Smooth muscle cell (in vitro differentiated cells): ENCODE measurements around the gene SH3PXD2A. TPM values are rescaled to one million over a fixed set of nuclear protein-coding genes. Genes with fewer than 3 reads are reported as not detected.

Experiments
- DNase-seq: peaks from one replicate; lab custom pipeline; 2025; ENCODE audit not compliant: unreplicated experiment; lab: John Stamatoyannopoulos, UW
- H2AFZ ChIP-seq: fragments of 200-600 bp; sonication (generic); 2 replicates; pipeline ENCODE4 v1.6.0; 2016; ENCODE audit warnings: antibody characterized with exemption, low read depth, mild to moderate bottlenecking
- H3F3A ChIP-seq: fragments of 200-600 bp; sonication (generic); 2 replicates; pipeline ENCODE4 v1.6.0; 2017; ENCODE audit warnings: antibody characterized with exemption, low read depth
- H3K27ac ChIP-seq: fragments of 200-600 bp; sonication (generic); 2 replicates; pipeline ENCODE4 v1.5.1; 2016; ENCODE audit warnings: low read depth, mild to moderate bottlenecking
- H3K27me3 ChIP-seq: fragments of 200-600 bp; sonication (generic); 2 replicates; pipeline ENCODE4 v1.6.1; 2016; ENCODE audit warnings: low read depth, mild to moderate bottlenecking
- H3K36me3 ChIP-seq: fragments of 200-600 bp; sonication (generic); 2 replicates; pipeline ENCODE4 v1.5.1; 2016; ENCODE audit warnings: low read depth
- H3K4me1 ChIP-seq: fragments of 200-600 bp; sonication (generic); 2 replicates; pipeline ENCODE4 v1.5.1; 2016; ENCODE audit warnings: low read depth
- H3K4me2 ChIP-seq: fragments of 200-600 bp; sonication (generic); 2 replicates; pipeline ENCODE4 v1.6.0; 2016; ENCODE audit warnings: mild to moderate bottlenecking
- H3K4me3 ChIP-seq: fragments of 200-600 bp; sonication (generic); 2 replicates; pipeline ENCODE4 v1.5.1; 2016; ENCODE audit warnings: mild to moderate bottlenecking
- H3K79me2 ChIP-seq: fragments of 200-600 bp; sonication (generic); 2 replicates; pipeline ENCODE4 v1.6.0; 2016; ENCODE audit warnings: low read depth, mild to moderate bottlenecking
- H3K9ac ChIP-seq: fragments of 200-600 bp; sonication (generic); 2 replicates; pipeline ENCODE4 v1.6.0; 2016; ENCODE audit warnings: low read depth
- H3K9me3 ChIP-seq: fragments of 200-600 bp; sonication (generic); replicated peaks from 2 replicates; pipeline ENCODE4 v1.5.1; 2016; ENCODE audit warnings: low read depth
- H4K20me1 ChIP-seq: fragments of 200-600 bp; sonication (generic); 2 replicates; pipeline ENCODE4 v1.6.0; 2016; ENCODE audit warnings: low read depth
- CTCF ChIP-seq: fragments of 200-600 bp; sonication (generic); IDR thresholded peaks from 2 replicates; pipeline ENCODE4 v1.5.1; 2017; ENCODE audit warnings: borderline replicate concordance, mild to moderate bottlenecking, antibody characterized with exemption; ENCODE audit not compliant: insufficient read depth, poor library complexity, severe bottlenecking
- WGBS: methylation state at CpG from one replicate; pipeline ENCODE4 v1.1.7; 2016; ENCODE audit warnings: low lambda C conversion rate; 5-methylcytosine and 5-hydroxymethylcytosine counted together
- polyA plus RNA-seq: library from polyadenylated mRNA; unstranded; fragments of >200 nt; fragmentation: Nextera tagmentation; extraction: Ambion mirVana; gene quantifications from 2 replicates; pipeline ENCODE4 v1.2.1, GENCODE V29; 2016
- total RNA-seq: library from RNA; depleted of rRNA; stranded (reverse); fragments of >200 nt; gene quantifications from 2 replicates; pipeline ENCODE4 v1.2.3, GENCODE V29; 2014

SH3PXD2A gene
- total and polyA plus RNA-seq, 2 experiments from 2014 or later = 30.1 to 37.9 TPM

- Histone ChIP-seq H3K4me1 (no peaks in the 10 kb centered on the region), H3K9me3 (no peaks in the 10 kb centered on the region), H3K4me3 (no peak overlapping the region), H3K79me2 (no peaks in the 10 kb centered on the region), H2AFZ (no peak overlapping the region), H3K4me2 (no peak overlapping the region), H3K27ac (no peak overlapping the region), H4K20me1 (peaks cover 27% of the 10 kb centered on the region), H3K36me3 (no peaks in the 10 kb centered on the region), H3K9ac (no peak overlapping the region), H3K27me3 (no peaks in the 10 kb centered on the region), H3F3A (peaks cover 5% of the 10 kb centered on the region)
- no peak for TF ChIP-seq CTCF
- no peak for DNase-seq
- WGBS = 97% methylated on average over 6 of the region's 6 CpGs
These were observed 264.6 kb downstream of the SH3PXD2A start for GRCh38 chr10:103590744-103591291.

- H2AFZ ChIP-seq = no peak overlapping the region
- DNase-seq = no peak
- H3K9ac ChIP-seq = no peak overlapping the region
- H3K27ac ChIP-seq = no peak overlapping the region
- peaks cover 4% of the 10 kb centered on the region for H3F3A ChIP-seq
- H3K4me2 ChIP-seq = no peak overlapping the region
- no peak overlapping the region for H3K4me3 ChIP-seq
- no peak for TF ChIP-seq CTCF
- H3K36me3 ChIP-seq = no peaks in the 10 kb centered on the region
- H4K20me1 ChIP-seq = peaks cover 21% of the 10 kb centered on the region
- H3K9me3 ChIP-seq = no peaks in the 10 kb centered on the region
- no peaks in the 10 kb centered on the region for H3K27me3 ChIP-seq
- H3K79me2 ChIP-seq = no peaks in the 10 kb centered on the region
- WGBS = 96% methylated on average over 20 of the region's 20 CpGs
- H3K4me1 ChIP-seq = no peaks in the 10 kb centered on the region
These were observed 265.3 kb downstream of the SH3PXD2A start for GRCh38 chr10:103590060-103590459.

- WGBS = 94% methylated on average over 15 of the region's 15 CpGs
- Histone ChIP-seq H3K4me2 (no peak overlapping the region), H3K79me2 (no peaks in the 10 kb centered on the region), H3F3A (no peaks in the 10 kb centered on the region), H3K27me3 (no peaks in the 10 kb centered on the region), H3K4me1 (no peaks in the 10 kb centered on the region), H4K20me1 (peaks cover 12% of the 10 kb centered on the region), H3K9me3 (no peaks in the 10 kb centered on the region), H3K36me3 (no peaks in the 10 kb centered on the region), H3K27ac (no peak overlapping the region), H3K9ac (no peak overlapping the region), H3K4me3 (no peak overlapping the region), H2AFZ (no peak overlapping the region)
- TF ChIP-seq CTCF = no peak
- no peak for DNase-seq
These were observed 266.2 kb downstream of the SH3PXD2A start for GRCh38 chr10:103589074-103589630.

- no peak overlapping the region for H3K4me2 ChIP-seq
- no peaks in the 10 kb centered on the region for H3K36me3 ChIP-seq
- DNase-seq = no peak
- H3F3A ChIP-seq = no peaks in the 10 kb centered on the region
- no peak overlapping the region for H2AFZ ChIP-seq
- no peaks in the 10 kb centered on the region for H4K20me1 ChIP-seq
- H3K4me1 ChIP-seq = peaks cover 4% of the 10 kb centered on the region
- TF ChIP-seq CTCF = no peak
- no peak overlapping the region for H3K9ac ChIP-seq
- H3K79me2 ChIP-seq = no peaks in the 10 kb centered on the region
- H3K4me3 ChIP-seq = no peak overlapping the region
- H3K27me3 ChIP-seq = no peaks in the 10 kb centered on the region
- H3K9me3 ChIP-seq = no peaks in the 10 kb centered on the region
- no peak overlapping the region for H3K27ac ChIP-seq
These were observed 268.3 kb downstream of the SH3PXD2A start for GRCh38 chr10:103587073-103587472.
